ENCODE results near the gene U2SURP.

GRCh38 chr3:143024351-143024960 lies 23.1 kb downstream of the U2SURP start:
- no peak for TF ChIP-seq CTCF (IDR thresholded peaks at IDR 0.05; ENCODE audit: low read length)
- TF ChIP-seq EZH2phosphoT487 (IDR thresholded peaks at IDR 0.05; ENCODE audit: low read length) = no peak
- no peak for TF ChIP-seq EZH2 (optimal IDR thresholded peaks at IDR 0.05; ENCODE audit: low read depth, low read length)

Measured in MM.1S (cell line).